Measurements from ENCODE around the gene TEAD4. TPM values are rescaled to one million over a fixed set of nuclear protein-coding genes. Genes with fewer than 3 reads are reported as not detected.

The TEAD4 gene
- total RNA-seq, 1 experiment from 2014 or later: 43.2 TPM

DNA sequence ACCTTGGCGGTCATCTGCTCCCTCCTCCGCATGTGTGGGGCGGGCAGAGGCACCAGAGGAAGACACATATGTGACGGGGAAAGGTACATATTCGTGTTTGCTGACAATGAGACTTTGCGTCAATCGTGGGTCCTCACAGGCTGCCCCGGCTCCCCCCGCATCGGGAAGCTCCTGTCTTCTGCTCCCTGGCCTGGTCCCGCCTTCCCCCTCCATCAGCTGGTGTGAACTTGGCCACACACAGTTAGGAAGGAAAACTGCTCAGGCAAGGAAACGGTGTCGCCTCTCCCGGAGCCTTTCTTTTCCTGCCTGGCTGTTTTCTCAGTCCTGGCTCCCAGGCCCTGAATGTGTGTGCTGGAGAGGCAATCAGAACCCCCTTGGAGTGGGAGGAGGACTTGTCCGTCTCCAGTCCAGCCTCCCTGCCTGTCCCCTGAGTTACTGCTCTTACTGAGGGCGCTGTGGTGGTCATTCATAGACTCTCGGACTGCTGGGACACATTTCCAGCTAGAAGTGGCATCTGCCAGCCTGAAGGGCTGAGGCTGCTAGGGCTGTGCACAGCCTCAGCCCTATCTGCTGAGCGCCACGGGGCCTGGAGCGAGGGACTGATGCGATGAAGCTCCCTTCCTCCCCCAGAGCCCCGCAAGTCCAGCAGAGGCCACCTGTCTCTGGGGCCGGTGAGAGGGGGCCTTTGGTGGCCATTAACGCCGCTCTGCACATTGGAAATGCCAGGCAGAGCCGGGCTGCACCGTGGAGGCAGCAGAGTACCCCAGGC is 73.8 kb downstream of the TEAD4 start:
- BruUV-seq (replicated peaks): no TSS peak
- intact Hi-C loops (cut with micrococcal nuclease): no loop called here

More for the DNA sequence above, 73.8 kb downstream of the TEAD4 start:
- CTCF ChIA-PET: interaction anchor here (1.4 to 1.8 kb wide), 2 partner anchors 40 to 147 kb away, joined by 4 to 6 read pairs; no protein-coding TSS in a partner anchor
- H2AFZ ChIP-seq (ENCODE audit: low read depth, low read length, poor library complexity, severe bottlenecking): no peak overlapping the region
- H3K36me3 ChIP-seq (ENCODE audit: control insufficient read depth in 1 of 2, insufficient read depth in 2 of 2, low read length in 2 of 2): peaks cover 0 to 4% of the 10 kb centered on the region in 2 experiments; a peak in 1 of 4 replicates
- DNase-seq (ENCODE audit: low read depth, low spot score): no peak
- no peak overlapping the region for H3K27ac ChIP-seq (ENCODE audit: low read depth, low read length)
- H3K9me2 ChIP-seq (ENCODE audit: insufficient read depth): no peaks in the 10 kb centered on the region
- POLR2A ChIA-PET: no interaction called here
- peaks cover 0 to 4% of the 10 kb centered on the region in 2 experiments; a peak in 1 of 4 replicates for H3K4me1 ChIP-seq (ENCODE audit: control insufficient read depth in 1 of 2, insufficient read depth in 2 of 2, low read length in 2 of 2)
- H3K79me2 ChIP-seq (ENCODE audit: insufficient read depth, low read length): no peaks in the 10 kb centered on the region
- H3K9me3 ChIP-seq (ENCODE audit: control insufficient read depth in 1 of 2, insufficient read depth in 1 of 2, low read depth in 1 of 2, low read length in 2 of 2): no peaks in the 10 kb centered on the region
- no peak overlapping the region for H3K9ac ChIP-seq (ENCODE audit: low read length)
- H3K4me2 ChIP-seq (ENCODE audit: low read length): no peak overlapping the region
- no peaks in the 10 kb centered on the region for H4K20me1 ChIP-seq (ENCODE audit: insufficient read depth)
- ATAC-seq: no peak
- TF ChIP-seq, protein P1, sequence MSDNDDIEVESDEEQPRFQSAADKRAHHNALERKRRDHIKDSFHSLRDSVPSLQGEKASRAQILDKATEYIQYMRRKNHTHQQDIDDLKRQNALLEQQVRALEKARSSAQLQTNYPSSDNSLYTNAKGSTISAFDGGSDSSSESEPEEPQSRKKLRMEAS (IDR thresholded peaks at IDR 0.05): no peak
- TF ChIP-seq, protein P2, sequence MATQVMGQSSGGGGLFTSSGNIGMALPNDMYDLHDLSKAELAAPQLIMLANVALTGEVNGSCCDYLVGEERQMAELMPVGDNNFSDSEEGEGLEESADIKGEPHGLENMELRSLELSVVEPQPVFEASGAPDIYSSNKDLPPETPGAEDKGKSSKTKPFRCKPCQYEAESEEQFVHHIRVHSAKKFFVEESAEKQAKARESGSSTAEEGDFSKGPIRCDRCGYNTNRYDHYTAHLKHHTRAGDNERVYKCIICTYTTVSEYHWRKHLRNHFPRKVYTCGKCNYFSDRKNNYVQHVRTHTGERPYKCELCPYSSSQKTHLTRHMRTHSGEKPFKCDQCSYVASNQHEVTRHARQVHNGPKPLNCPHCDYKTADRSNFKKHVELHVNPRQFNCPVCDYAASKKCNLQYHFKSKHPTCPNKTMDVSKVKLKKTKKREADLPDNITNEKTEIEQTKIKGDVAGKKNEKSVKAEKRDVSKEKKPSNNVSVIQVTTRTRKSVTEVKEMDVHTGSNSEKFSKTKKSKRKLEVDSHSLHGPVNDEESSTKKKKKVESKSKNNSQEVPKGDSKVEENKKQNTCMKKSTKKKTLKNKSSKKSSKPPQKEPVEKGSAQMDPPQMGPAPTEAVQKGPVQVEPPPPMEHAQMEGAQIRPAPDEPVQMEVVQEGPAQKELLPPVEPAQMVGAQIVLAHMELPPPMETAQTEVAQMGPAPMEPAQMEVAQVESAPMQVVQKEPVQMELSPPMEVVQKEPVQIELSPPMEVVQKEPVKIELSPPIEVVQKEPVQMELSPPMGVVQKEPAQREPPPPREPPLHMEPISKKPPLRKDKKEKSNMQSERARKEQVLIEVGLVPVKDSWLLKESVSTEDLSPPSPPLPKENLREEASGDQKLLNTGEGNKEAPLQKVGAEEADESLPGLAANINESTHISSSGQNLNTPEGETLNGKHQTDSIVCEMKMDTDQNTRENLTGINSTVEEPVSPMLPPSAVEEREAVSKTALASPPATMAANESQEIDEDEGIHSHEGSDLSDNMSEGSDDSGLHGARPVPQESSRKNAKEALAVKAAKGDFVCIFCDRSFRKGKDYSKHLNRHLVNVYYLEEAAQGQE (IDR thresholded peaks at IDR 0.05; ENCODE audit: low read depth): no peak
- TF ChIP-seq POLR2AphosphoS5 (IDR thresholded peaks at IDR 0.05; ENCODE audit: low read depth, low read length) (no peak), EZH2 (IDR thresholded peaks at IDR 0.05) (no peak), EZH2phosphoT487 (IDR thresholded peaks at IDR 0.05; ENCODE audit: borderline replicate concordance) (no peak), SIN3A (IDR thresholded peaks at IDR 0.05; ENCODE audit: low read depth) (no peak), ELF1 (IDR thresholded peaks at IDR 0.05; ENCODE audit: borderline replicate concordance, low read depth) (no peak)
- no peaks in the 10 kb centered on the region for H3K27me3 ChIP-seq (ENCODE audit: insufficient read depth, low read length)
- no peak overlapping the region for H3K4me3 ChIP-seq (replicated peaks in 1 of 2; ENCODE audit: low read depth in 1 of 2, low read length in 2 of 2)
- RAD21 ChIA-PET (ENCODE audit: low non-redundant PET in 1 of 2, low total read pairs in 2 of 2, uncharacterized antibody in 2 of 2, unreplicated experiment in 2 of 2): no interaction called here
